Neuronal stem cell (in vitro differentiated cells): Measurements from ENCODE around the gene SNAP25.

Experiments
- DNase-seq: peaks from one replicate; pipeline ENCODE4 v3.0.0-alpha.2; 2013; ENCODE audit warnings: low spot score
- H2AFZ ChIP-seq: one replicate; pipeline ENCODE4 v1.6.1; 2013; ENCODE audit warnings: mild to moderate bottlenecking, low read length, inconsistent platforms
- H2AK5ac ChIP-seq: 2 replicates; pipeline ENCODE4 v1.6.1; 2013; ENCODE audit warnings: low read depth, mild to moderate bottlenecking, inconsistent platforms, low read length, moderate library complexity, mixed read lengths
- H2BK120ac ChIP-seq: 2 replicates; pipeline ENCODE4 v1.6.1; 2013; ENCODE audit warnings: low read depth, mild to moderate bottlenecking, inconsistent platforms, low read length, moderate library complexity, mixed read lengths
- H2BK12ac ChIP-seq: one replicate; pipeline ENCODE4 v1.6.1; 2013; ENCODE audit warnings: low read length, inconsistent platforms
- H2BK15ac ChIP-seq: 2 replicates; pipeline ENCODE4 v1.6.1; 2013; ENCODE audit warnings: mild to moderate bottlenecking, low read length, inconsistent platforms, mixed read lengths
- H2BK5ac ChIP-seq: one replicate; pipeline ENCODE4 v1.6.1; 2013; ENCODE audit warnings: inconsistent platforms, mild to moderate bottlenecking, low read length, moderate library complexity
- H3K14ac ChIP-seq: one replicate; pipeline ENCODE4 v1.6.1; 2013; ENCODE audit warnings: low read length, inconsistent platforms
- H3K18ac ChIP-seq: 2 replicates; pipeline ENCODE4 v1.6.1; 2013; ENCODE audit warnings: low read length, inconsistent platforms
- H3K23ac ChIP-seq: 2 replicates; pipeline ENCODE4 v1.6.1; 2013; ENCODE audit warnings: low read depth, mild to moderate bottlenecking, mixed read lengths, low read length, inconsistent platforms; ENCODE audit not compliant: poor library complexity
- H3K27ac ChIP-seq: replicated peaks from 3 replicates; pipeline ENCODE4 v1.5.1; 2013; ENCODE audit warnings: low read length, inconsistent platforms
- H3K27me3 ChIP-seq, 3 experiments: 2 replicates each; pipeline ENCODE4 v1.6.1; 2013; ENCODE audit warnings: low read length in 3 of 3, mild to moderate bottlenecking in 2 of 3, inconsistent platforms in 1 of 3, low read depth in 1 of 3, mixed read lengths in 1 of 3, moderate library complexity in 1 of 3; ENCODE audit not compliant: control insufficient read depth in 3 of 3, insufficient read depth in 3 of 3
- H3K36me3 ChIP-seq, 2 donors: replicated peaks in 1 of 2; 2 replicates each; pipeline ENCODE4 v1.6.1; 2013; ENCODE audit warnings: low read length in 2 of 2; ENCODE audit not compliant: control insufficient read depth in 2 of 2, insufficient read depth in 2 of 2
- H3K4ac ChIP-seq: 2 replicates; pipeline ENCODE4 v1.6.1; 2013; ENCODE audit warnings: inconsistent platforms, mild to moderate bottlenecking, low read length, moderate library complexity
- H3K4me1 ChIP-seq, 2 donors: 1 replicate in 1 of 2; 2 replicates in 1 of 2; pipeline ENCODE4 v1.6.1; 2013; ENCODE audit warnings: low read length in 2 of 2, low read depth in 1 of 2; ENCODE audit not compliant: control insufficient read depth in 2 of 2, insufficient read depth in 1 of 2
- H3K4me2 ChIP-seq: one replicate; pipeline ENCODE4 v1.6.1; 2013; ENCODE audit warnings: mild to moderate bottlenecking, low read length, inconsistent platforms; ENCODE audit not compliant: insufficient read depth, poor library complexity, severe bottlenecking
- H3K4me3 ChIP-seq, 2 donors: 2 replicates each; pipeline ENCODE4 v1.5.1; 2013; ENCODE audit warnings: low read length in 2 of 2, mild to moderate bottlenecking in 2 of 2, inconsistent platforms in 1 of 2, moderate library complexity in 1 of 2
- H3K79me1 ChIP-seq: one replicate; pipeline ENCODE4 v1.6.1; 2013; ENCODE audit warnings: low read depth, mild to moderate bottlenecking, inconsistent platforms, low read length, moderate library complexity
- H3K9ac ChIP-seq: one replicate; pipeline ENCODE4 v1.6.1; 2013; ENCODE audit warnings: mild to moderate bottlenecking, low read depth, low read length, inconsistent platforms; ENCODE audit not compliant: poor library complexity
- H3K9me3 ChIP-seq, 2 donors: replicated peaks in 1 of 2; 2 replicates each; pipeline versions ENCODE3 to v1.6.1; 2013; ENCODE audit warnings: low read length in 2 of 2, mild to moderate bottlenecking in 2 of 2, inconsistent platforms in 1 of 2, low read depth in 1 of 2, mixed read lengths in 1 of 2, moderate library complexity in 1 of 2; ENCODE audit not compliant: control insufficient read depth in 2 of 2, insufficient read depth in 1 of 2
- H4K8ac ChIP-seq: one replicate; pipeline ENCODE4 v1.6.1; 2013; ENCODE audit warnings: low read depth, mild to moderate bottlenecking, inconsistent platforms, low read length, moderate library complexity
- H4K91ac ChIP-seq: one replicate; pipeline ENCODE4 v1.6.1; 2013; ENCODE audit warnings: low read length, low read depth, mild to moderate bottlenecking, inconsistent platforms; ENCODE audit not compliant: poor library complexity
- WGBS, 2 donors: extraction: QIAGEN DNeasy Blood & Tissue Kit; methylation state at CpG; one replicate each; pipeline ENCODE4 v1.1.7; 2013; ENCODE audit warnings: missing lambda C conversion rate in 2 of 2, mixed read lengths in 1 of 2; ENCODE audit not compliant: insufficient read length in 2 of 2, insufficient replicate concordance in 1 of 2; ENCODE audit errors: extremely low coverage in 2 of 2; 5-methylcytosine and 5-hydroxymethylcytosine counted together

SNAP25 gene

DNA sequence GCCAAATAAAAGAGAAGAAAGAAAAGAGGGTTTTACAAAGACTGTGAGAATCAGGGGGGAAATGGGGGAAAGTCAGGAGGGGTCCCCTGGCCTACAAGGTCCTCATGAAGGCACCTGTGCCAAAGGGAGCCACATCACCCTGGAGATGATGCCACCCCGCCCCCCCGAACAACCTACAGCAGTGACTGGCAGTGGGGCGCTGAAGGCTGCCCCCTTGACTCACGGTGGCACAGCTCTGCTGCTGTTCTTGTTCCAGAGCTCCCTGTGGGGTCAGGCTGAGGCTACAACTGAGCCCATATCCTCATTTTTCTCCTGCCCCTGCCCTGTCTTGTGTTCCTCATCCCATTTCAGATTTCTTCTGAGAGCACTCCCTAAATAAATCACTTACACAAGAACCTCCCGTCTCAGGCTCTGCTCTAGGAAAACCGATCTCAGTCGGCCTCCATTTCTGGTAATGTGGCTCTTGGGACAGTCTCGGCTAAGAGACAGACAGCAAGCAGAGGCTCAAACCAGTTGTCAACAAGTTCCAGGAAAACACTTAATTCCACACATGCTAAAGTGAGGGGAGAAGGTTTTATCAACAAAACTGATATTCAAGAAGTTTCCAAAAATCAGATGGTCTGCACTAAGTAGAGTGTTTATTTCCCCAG is 105.7 kb downstream of the SNAP25 start:
- H3K4me2 ChIP-seq: no peak overlapping the region
- no CpG with 5 or more reads among the region's 8 CpGs for WGBS, 2 donors
- no peak overlapping the region for H3K9ac ChIP-seq
- no peak overlapping the region for H2AK5ac ChIP-seq
- H4K91ac ChIP-seq: no peak overlapping the region
- DNase-seq: no peak
- H3K14ac ChIP-seq: peak overlapping the region; percentile 31
- H3K9me3 ChIP-seq: no peaks in the 10 kb centered on the region
- H2BK12ac ChIP-seq: no peak overlapping the region
- no peak overlapping the region for H3K4ac ChIP-seq
- no peak overlapping the region for H3K23ac ChIP-seq
- no peak overlapping the region for H3K27ac ChIP-seq
- no peak overlapping the region for H3K4me3 ChIP-seq
- peak overlapping the region; percentile 22 for H3K18ac ChIP-seq
- no peak overlapping the region for H2BK5ac ChIP-seq
- no peak overlapping the region for H2AFZ ChIP-seq
- H3K27me3 ChIP-seq: peaks cover 0 to 3% (median 0%) of the 10 kb centered on the region in 3 experiments
- no peak overlapping the region for H2BK15ac ChIP-seq
- H3K4me1 ChIP-seq: peaks cover 0 to 1% of the 10 kb centered on the region in 2 donors
- no peak overlapping the region for H2BK120ac ChIP-seq
- no peaks in the 10 kb centered on the region for H3K36me3 ChIP-seq
- H4K8ac ChIP-seq: no peak overlapping the region
- no peaks in the 10 kb centered on the region for H3K79me1 ChIP-seq

DNA sequence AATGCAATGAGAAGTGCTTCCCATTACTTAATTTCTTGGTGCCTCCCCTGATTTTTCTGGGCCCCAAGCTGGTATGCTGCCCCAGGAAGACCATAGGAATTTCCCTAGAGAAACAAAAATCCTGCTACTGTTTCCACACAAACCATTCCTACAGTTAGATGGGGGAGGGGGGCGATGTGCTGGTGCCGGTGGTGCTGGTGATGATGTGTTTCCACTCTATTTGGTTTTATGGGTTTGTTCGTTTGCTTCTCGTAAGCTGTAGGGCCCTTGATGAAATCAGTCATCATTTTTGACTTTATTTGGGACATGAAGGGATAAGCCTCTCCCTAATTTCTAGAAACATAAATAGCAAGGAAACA is 110.2 kb downstream of the SNAP25 start:
- Histone ChIP-seq H3K9me3 (no peaks in the 10 kb centered on the region), H2BK15ac (no peak overlapping the region), H3K4me1 (peaks cover 1 to 3% of the 10 kb centered on the region in 2 donors), H3K4ac (no peak overlapping the region), H2AFZ (no peak overlapping the region), H2BK5ac (no peak overlapping the region), H3K4me3 (no peak overlapping the region), H4K8ac (no peak overlapping the region), H4K91ac (no peak overlapping the region), H3K27ac (no peak overlapping the region), H2BK120ac (no peak overlapping the region), H3K4me2 (no peak overlapping the region), H2BK12ac (no peak overlapping the region), H3K36me3 (no peaks in the 10 kb centered on the region), H3K18ac (no peak overlapping the region), H3K79me1 (no peaks in the 10 kb centered on the region), H3K23ac (no peak overlapping the region), H3K27me3 (no peaks in the 10 kb centered on the region), H3K9ac (no peak overlapping the region), H2AK5ac (no peak overlapping the region), H3K14ac (no peak overlapping the region)
- DNase-seq: no peak
- WGBS, 2 donors: no CpG with 5 or more reads among the region's 4 CpGs

DNA sequence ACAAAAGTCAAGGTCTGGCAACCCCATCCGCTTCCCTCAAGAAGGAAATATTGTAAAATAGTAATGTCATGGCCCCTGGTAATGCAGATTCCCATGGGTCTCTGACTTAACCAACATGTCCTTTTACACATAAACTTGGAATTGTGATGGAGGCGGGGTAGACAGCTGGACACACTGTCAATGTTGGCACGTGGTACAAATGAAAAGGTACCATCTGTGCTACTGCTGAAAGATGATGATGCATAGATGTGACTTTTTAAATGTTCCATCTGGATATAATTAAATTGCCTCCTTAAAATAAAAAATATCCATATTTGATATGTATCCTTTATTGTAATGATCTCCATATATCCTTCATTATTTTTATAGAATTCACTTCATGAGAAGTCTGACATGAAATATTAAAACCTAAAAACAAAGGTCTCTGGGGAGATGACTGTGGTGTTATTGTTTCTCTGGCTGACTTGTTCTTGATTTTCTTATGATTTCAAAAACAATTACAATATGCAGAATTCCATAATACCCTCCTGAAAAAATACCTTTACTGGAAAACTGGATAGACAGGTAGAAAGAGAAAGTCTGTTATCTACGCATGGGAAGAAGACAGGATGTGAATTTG is 110.9 kb downstream of the SNAP25 start:
- Histone ChIP-seq H2BK120ac (no peak overlapping the region), H4K91ac (no peak overlapping the region), H3K4me2 (no peak overlapping the region), H3K4me3 (no peak overlapping the region), H2AFZ (no peak overlapping the region), H3K36me3 (no peaks in the 10 kb centered on the region), H2BK5ac (no peak overlapping the region), H3K27ac (no peak overlapping the region), H2BK12ac (no peak overlapping the region), H3K9me3 (no peaks in the 10 kb centered on the region), H3K4ac (no peak overlapping the region), H3K23ac (no peak overlapping the region), H3K9ac (no peak overlapping the region), H3K14ac (no peak overlapping the region), H3K27me3 (no peaks in the 10 kb centered on the region), H3K4me1 (peaks cover 1 to 3% of the 10 kb centered on the region in 2 donors), H3K79me1 (no peaks in the 10 kb centered on the region), H2AK5ac (no peak overlapping the region), H3K18ac (no peak overlapping the region), H4K8ac (no peak overlapping the region), H2BK15ac (no peak overlapping the region)
- no peak for DNase-seq
- no CpG with 5 or more reads among the region's 4 CpGs for WGBS, 2 donors

DNA sequence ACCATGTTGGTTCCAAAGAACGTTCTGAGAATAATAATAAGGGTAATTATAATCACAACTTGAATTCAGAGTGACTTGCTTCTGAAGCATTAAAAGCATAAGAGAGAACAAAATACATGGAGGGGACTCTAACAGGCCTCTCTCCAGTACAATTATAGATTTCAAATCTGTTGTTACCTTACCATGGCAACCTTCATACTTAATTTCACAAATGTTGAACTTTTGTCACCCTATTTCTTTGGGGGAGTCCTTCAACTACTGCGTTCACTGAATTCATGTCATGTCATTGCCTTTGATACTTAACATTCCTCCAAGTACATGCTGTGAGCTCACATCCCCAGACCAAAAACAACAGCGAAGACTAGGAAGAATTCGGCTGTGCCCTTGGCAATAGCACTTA is 111.4 kb downstream of the SNAP25 start:
- Histone ChIP-seq H2AK5ac (no peak overlapping the region), H3K18ac (no peak overlapping the region), H3K4me1 (peaks cover 1 to 3% of the 10 kb centered on the region in 2 donors), H2BK5ac (no peak overlapping the region), H3K9me3 (no peaks in the 10 kb centered on the region), H4K8ac (no peak overlapping the region), H3K14ac (no peak overlapping the region), H3K27ac (no peak overlapping the region), H2BK15ac (no peak overlapping the region), H2AFZ (no peak overlapping the region), H3K4me3 (no peak overlapping the region), H3K4ac (no peak overlapping the region), H3K79me1 (no peaks in the 10 kb centered on the region), H2BK120ac (no peak overlapping the region), H3K4me2 (no peak overlapping the region), H3K36me3 (no peaks in the 10 kb centered on the region), H4K91ac (no peak overlapping the region), H2BK12ac (no peak overlapping the region), H3K27me3 (no peaks in the 10 kb centered on the region), H3K23ac (no peak overlapping the region), H3K9ac (no peak overlapping the region)
- DNase-seq: no peak
- no CpG with 5 or more reads among the region's 4 CpGs for WGBS, 2 donors
